ENCODE results near the gene CPEB1. TPM values are rescaled to one million over a fixed set of nuclear protein-coding genes. Genes with fewer than 3 reads are reported as not detected.
A peak's percentile ranks its signal among the peaks of the same experiment; 100 is the strongest.
"Not testable (repeated sequence)": the region's sequence is repeated elsewhere in the genome, so short reads cannot be mapped to it uniquely, and the experiment has no call there.

Gene CPEB1
- total RNA-seq, 1 donor from 2014 or later = 2.5 TPM

DNA sequence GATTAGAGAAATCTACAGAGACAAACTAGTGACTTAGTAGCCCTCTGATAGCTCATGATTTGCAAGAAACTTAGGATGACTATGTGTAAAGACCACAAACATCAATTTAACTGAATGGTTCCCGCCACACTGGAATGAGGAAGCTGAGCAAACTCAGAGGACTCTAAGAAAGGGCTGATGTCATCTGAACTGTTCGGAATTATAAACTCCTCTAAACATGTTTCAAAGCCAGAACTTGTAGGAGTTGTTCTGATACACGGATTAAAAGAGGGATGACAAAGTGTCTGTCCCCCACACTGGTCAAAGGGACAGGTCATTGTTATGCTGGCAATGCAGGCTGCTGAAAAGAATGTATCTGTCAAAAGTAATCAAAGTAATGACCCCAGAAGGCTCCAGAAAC is 141.3 kb downstream of the CPEB1 start:
- DNase-seq; H3K27me3 ChIP-seq; H3K9me3 ChIP-seq; H3K36me3 ChIP-seq; H3K4me3 ChIP-seq; H3K4me1 ChIP-seq; H3K27ac ChIP-seq; intact Hi-C loops (cut with DNase I): not testable (repeated sequence)
- peak; percentile 44 for ATAC-seq

- peak; percentile 54 for ATAC-seq
- H3K27me3 ChIP-seq; H3K36me3 ChIP-seq; H3K4me1 ChIP-seq; intact Hi-C loops (cut with DNase I); DNase-seq; H3K9me3 ChIP-seq; H3K4me3 ChIP-seq; H3K27ac ChIP-seq: not testable (repeated sequence)
Measured at GRCh38 chr15:82504074-82504473, 143.1 kb downstream of the CPEB1 start.

- H3K4me3 ChIP-seq; H3K4me1 ChIP-seq; DNase-seq; H3K27me3 ChIP-seq; H3K9me3 ChIP-seq; H3K36me3 ChIP-seq; intact Hi-C loops (cut with DNase I); H3K27ac ChIP-seq: not testable (repeated sequence)
- peak; percentile 93 for ATAC-seq
- peak; percentile 41 for TF ChIP-seq CTCF (IDR thresholded peaks at IDR 0.05)
Measured at GRCh38 chr15:82502700-82503339, 144.3 kb downstream of the CPEB1 start.

- not testable (repeated sequence) for H3K36me3 ChIP-seq
Measured at GRCh38 chr15:82500772-82501171, 146.4 kb downstream of the CPEB1 start.

GRCh38 chr15:82497978-82498377 is 149.2 kb downstream of the CPEB1 start:
- DNase-seq; H3K27ac ChIP-seq; H3K4me3 ChIP-seq; H3K4me1 ChIP-seq; H3K36me3 ChIP-seq; ATAC-seq; H3K9me3 ChIP-seq; intact Hi-C loops (cut with DNase I); H3K27me3 ChIP-seq: not testable (repeated sequence)

More at GRCh38 chr15:82500772-82501171, 146.4 kb downstream of the CPEB1 start:
- H3K27me3 ChIP-seq; H3K27ac ChIP-seq; H3K4me3 ChIP-seq; ATAC-seq; H3K4me1 ChIP-seq; intact Hi-C loops (cut with DNase I); DNase-seq; H3K9me3 ChIP-seq: not testable (repeated sequence)

Other genes starting within 250 kb of the CPEB1 start
- gene GOLGA6L9, start 217.5 kb downstream of the CPEB1 start, total RNA-seq = 3.4 TPM
- gene RPS17, start 106.9 kb downstream of the CPEB1 start, total RNA-seq = 1,176 TPM
- gene AP3B2, start 62.5 kb upstream of the CPEB1 start, total RNA-seq = 3.8 TPM
- not detected for gene FSD2, start 158.7 kb upstream of the CPEB1 start, total RNA-seq
- 13.1 TPM for gene WHAMM, start 162.3 kb upstream of the CPEB1 start, total RNA-seq

Data from upper lobe of right lung (tissue), 1 donor.